NCI-H1417 treated with DMSO at 0.1 percent for 48 hours (cell line): Measurements from ENCODE around the gene ARHGAP35.
"Not testable (repeated sequence)": the region's sequence is repeated elsewhere in the genome, so short reads cannot be mapped to it uniquely, and the experiment has no call there.

Experiments
- DNase-seq: peaks from one replicate; lab custom pipeline; 2025; lab: John Stamatoyannopoulos, UW

Gene ARHGAP35

DNA sequence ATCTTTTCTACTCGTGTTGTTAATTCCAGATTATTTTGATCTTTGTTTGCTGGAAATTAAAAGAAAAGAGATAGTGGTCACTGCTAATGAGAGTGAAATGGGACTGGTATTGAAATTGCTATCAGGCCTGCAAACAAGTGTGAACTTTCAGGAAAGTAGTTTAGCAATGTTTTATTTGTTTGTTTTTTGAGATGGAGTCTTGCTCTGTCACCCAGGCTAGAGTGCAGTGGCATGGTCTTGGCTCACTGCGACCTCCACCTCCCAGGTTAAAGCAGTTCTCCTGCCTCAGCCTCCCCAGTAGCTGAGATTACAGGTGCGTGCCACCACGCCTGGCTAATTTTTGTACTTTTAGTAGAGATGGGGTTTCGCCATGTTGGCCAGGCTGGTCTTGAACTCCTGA, 10.4 kb downstream of the ARHGAP35 start:
- not testable (repeated sequence) for DNase-seq

DNA sequence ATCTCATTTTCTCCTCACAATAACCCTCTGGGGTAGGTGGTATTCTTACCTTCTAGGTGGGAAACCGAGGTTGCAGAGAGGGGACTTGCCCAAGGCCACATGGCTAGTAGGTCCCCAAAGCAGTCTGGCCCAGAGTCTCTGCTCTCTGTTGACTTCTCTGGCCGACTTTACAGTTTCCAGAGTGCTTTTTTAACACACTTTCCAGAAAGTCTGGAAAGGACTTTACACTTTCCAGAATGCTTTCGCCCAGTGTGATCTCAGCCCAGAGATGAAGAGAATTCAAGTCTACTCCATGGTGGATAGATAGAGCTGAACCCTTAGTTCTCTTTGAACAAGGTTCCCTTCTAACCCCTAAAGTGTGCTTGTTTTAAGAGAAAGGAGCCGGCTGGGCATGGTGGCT, 12.2 kb downstream of the ARHGAP35 start:
- DNase-seq, result no peak

- DNase-seq, result no peak
These were observed 14.4 kb downstream of the ARHGAP35 start for GRCh38 chr19:46875234-46875633.

- DNase-seq, result no peak
These were observed 14.9 kb downstream of the ARHGAP35 start for GRCh38 chr19:46875657-46876056.

DNA sequence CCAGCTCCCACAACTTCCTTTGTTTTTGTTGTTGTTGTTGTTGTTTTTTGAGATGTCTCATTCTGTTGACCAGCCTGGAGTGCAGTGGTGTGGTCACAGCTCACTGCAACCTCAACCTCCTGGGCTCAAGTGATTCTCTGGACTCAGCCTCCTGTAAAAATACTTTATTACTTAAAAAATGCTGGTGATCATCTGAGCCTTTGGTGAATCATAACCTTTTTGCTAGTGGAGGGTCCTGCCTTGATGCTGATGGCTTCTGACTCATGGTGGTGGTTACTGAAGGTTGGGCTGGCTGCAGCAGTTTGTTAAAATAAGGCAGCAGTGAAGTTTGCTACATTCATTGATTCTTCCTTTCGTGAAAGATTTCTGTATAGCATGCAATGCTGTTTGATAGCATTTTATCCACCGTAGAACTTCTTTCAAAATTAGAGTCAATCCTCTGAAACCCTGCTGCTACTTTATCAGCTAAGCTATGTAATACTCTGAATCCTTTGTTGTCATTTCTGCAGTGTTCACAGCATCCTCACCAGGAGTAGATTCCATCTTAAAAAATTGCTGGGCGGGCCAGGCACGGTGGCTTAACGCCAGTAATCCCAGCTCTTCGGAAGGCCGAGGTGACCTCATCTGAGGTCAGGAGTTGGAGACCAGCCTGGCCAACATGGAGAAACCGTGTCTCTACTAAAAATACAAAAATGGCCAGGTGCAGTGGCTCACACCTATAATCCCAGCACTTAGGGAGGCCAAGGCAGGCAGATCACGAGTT, 18.0 kb downstream of the ARHGAP35 start:
- DNase-seq, result no peak

DNA sequence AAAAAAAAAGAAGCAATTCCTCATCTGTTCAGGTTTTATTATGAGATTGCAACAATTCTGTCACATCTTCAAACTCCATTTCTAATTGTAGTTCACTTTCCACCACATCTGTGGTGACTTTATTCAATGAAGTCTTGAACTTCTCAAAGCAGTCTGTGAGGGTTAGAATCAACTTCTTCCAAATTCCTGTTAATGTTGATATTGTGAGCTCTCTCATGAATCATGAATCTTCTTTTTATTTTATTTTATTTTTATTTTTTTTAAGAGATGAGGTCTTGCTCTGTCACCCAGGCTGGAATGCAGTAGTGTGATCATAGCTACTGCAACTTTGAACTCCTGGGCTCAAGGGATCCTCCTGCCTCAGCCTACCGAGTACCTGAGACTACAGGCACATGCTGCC, 19.6 kb downstream of the ARHGAP35 start:
- DNase-seq, result no peak

DNA sequence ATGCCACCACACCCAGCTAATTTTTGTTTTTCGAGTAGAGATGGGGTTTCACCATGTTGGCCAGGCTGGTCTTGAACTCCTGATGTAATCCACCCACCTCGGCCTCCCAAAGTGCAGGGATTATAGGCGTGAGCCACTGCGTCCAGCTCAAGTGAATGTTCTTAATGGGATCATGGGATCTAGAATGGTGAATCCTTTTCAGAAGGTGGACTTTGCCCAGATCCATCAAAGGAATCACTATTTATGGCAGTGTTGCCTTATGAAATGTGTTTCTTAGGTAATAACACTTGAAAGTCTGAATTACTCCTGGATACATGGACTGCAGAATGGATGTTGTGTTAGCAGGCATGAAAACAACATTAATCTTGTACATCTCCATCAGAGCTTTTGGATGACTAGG, 20.3 kb downstream of the ARHGAP35 start:
- DNase-seq, result no peak

DNA sequence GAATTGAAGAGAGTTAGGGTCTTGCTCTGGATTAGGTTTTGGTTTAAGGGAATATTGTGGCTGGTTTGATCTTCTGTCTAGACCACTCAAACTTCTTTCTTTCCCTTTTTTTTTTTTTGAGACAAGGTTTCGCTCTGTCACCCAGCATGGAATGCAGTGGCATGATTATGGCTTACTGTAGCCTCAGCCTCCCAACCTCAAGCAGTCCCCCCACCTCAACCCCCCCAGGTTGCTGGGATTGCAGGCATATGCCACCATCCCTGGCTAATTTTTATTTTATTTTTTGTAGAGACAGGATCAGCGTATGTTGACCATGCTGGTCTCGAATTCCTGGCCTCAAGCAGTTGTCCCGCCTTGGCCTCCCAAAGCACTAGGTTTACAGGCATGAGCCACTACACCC, 21.2 kb downstream of the ARHGAP35 start:
- DNase-seq, result no peak

DNA sequence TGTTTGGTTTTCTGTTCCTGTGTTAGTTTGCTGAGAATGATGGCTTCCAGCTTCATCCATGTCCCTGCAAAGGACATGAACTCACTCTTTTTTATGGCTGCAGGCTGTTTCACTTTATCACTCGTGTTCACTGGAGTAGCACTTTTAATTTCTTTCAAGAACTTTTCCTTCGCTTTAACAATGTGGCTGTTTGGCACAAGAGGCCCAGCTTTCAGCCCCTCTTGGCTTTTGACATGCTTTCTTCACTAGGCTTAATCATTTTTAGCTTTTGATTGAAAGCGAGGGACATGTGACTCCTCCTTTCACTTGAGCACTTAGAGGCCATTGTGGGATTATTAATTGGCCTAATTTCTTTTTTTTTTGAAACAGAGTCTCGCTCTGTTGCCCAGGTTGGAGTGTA, 22.0 kb downstream of the ARHGAP35 start:
- not testable (repeated sequence) for DNase-seq

- no peak for DNase-seq
These were observed 24.6 kb downstream of the ARHGAP35 start for GRCh38 chr19:46885411-46885810.

- no peak for DNase-seq
These were observed 25.9 kb downstream of the ARHGAP35 start for GRCh38 chr19:46886546-46887239.

- no peak for DNase-seq
These were observed 26.5 kb downstream of the ARHGAP35 start for GRCh38 chr19:46887240-46887782.

- DNase-seq, result no peak
These were observed 29.8 kb downstream of the ARHGAP35 start for GRCh38 chr19:46890423-46891170.

- DNase-seq, result no peak
These were observed 31.7 kb downstream of the ARHGAP35 start for GRCh38 chr19:46892252-46893179.

- no peak for DNase-seq
These were observed 35.4 kb downstream of the ARHGAP35 start for GRCh38 chr19:46896076-46896794.

DNA sequence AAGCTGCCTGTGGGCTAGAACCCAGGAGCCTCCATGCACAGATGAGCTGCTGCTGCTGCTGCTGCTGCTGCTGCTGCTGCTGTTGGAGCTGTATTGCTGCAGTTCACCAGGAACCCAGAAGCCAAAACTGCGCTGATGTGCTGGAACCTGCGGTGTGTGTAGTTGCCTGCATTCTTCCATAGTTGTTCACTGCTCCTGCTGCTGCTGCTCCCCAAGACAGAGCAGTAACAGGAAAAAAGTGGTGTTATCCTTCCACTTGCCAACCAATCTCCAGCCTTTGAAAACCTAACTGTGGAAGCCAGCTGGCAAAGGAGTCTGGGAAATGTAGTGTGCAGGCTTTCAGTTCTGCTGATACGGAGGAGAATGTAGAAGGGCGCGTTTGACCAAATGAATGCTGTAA, 37.9 kb downstream of the ARHGAP35 start:
- no peak for DNase-seq

DNA sequence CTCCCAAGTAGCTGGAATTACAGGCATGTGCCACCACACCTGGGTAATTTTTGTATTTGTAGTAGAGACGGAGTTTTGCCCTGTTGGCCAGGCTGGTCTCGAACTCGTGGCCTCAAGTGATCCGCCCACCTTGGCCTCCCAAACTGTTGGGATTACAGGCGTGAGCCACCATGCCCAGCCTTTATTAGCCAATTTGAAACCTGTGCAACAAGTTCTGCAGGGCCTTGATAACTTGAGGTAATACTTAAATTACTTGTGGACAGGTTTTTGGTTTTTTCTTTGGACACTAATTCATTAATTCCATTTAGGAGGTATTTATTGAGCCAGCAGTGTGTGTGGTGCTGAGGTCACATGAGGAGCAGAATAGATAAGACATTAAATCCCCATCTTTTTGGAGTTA, 39.5 kb downstream of the ARHGAP35 start:
- no peak for DNase-seq

GRCh38 chr19:46901701-46902401, 41.1 kb downstream of the ARHGAP35 start:
- no peak for DNase-seq

DNA sequence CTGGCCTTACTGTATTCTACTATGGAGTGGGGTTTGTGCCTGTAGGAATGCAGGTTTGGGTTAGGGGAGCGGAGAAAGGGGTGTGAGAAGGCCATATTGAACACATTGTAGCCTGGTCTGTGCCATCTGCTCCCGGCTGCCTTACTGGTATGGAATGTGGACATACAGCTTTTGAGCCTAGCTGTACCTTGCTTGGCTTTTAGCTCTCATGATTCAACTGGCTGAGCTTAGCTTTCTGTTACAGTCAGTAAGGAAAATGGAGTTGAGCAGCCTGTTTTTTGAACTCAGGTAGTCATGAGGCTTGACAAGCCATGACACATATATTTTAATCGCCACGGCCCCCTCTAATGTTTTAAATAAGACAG, 41.6 kb downstream of the ARHGAP35 start:
- no peak for DNase-seq

GRCh38 chr19:46903458-46903857, 42.7 kb downstream of the ARHGAP35 start:
- no peak for DNase-seq
